Keratinocyte (primary cell): ENCODE results near the gene OR1J1. TPM values are rescaled to one million over a fixed set of nuclear protein-coding genes. Genes with fewer than 3 reads are reported as not detected.

Experiments
- DNase-seq: peaks from one replicate; pipeline ENCODE4 v3.0.0-alpha.2; 2011; ENCODE audit warnings: low read depth, missing footprints, low spot score
- FAIRE-seq: peaks from 2 replicates; lab custom pipeline; 2011; peaks lifted over from hg19 to GRCh38; lab: Jason Lieb, UNC
- H2AFZ ChIP-seq: 2 replicates; pipeline ENCODE4 v1.6.0; 2012; ENCODE audit warnings: low read length, control low read depth, inconsistent platforms; ENCODE audit not compliant: control insufficient read depth
- H3K27ac ChIP-seq: 2 replicates; pipeline ENCODE4 v1.5.1; 2011; ENCODE audit warnings: low read length; ENCODE audit not compliant: control insufficient read depth, insufficient read depth
- H3K27me3 ChIP-seq: 3 replicates; pipeline ENCODE4 v1.6.0; 2011; ENCODE audit warnings: low read length; ENCODE audit not compliant: control insufficient read depth, insufficient read depth; ENCODE audit errors: extremely low read depth
- H3K36me3 ChIP-seq, 2 experiments: 2 replicates in 1 of 2; 3 replicates in 1 of 2; pipeline ENCODE4 v1.5.1; 2011; ENCODE audit warnings: low read length in 2 of 2, mild to moderate bottlenecking in 1 of 2; ENCODE audit not compliant: control insufficient read depth in 2 of 2, insufficient read depth in 2 of 2; ENCODE audit errors: extremely low read depth in 1 of 2
- H3K4me1 ChIP-seq: 3 replicates; pipeline ENCODE4 v1.5.1; 2011; ENCODE audit warnings: low read length; ENCODE audit not compliant: control insufficient read depth, insufficient read depth; ENCODE audit errors: extremely low read depth
- H3K4me2 ChIP-seq: 3 replicates; pipeline ENCODE4 v1.6.0; 2011; ENCODE audit warnings: low read depth, low read length; ENCODE audit not compliant: control insufficient read depth, insufficient read depth; ENCODE audit errors: extremely low read depth
- H3K4me3 ChIP-seq, 3 experiments: fragments of 200-600 bp in 1 of 3; sonication (generic) in 1 of 3; 2 replicates in 2 of 3; 3 replicates in 1 of 3; pipeline ENCODE4 v1.5.1; 2011 to 2016; ENCODE audit warnings: low read length in 3 of 3, mild to moderate bottlenecking in 3 of 3, control low read depth in 2 of 3, inconsistent platforms in 1 of 3, low read depth in 1 of 3, mixed read lengths in 1 of 3, mixed run types in 1 of 3, moderate library complexity in 1 of 3; ENCODE audit not compliant: control insufficient read depth in 2 of 3, insufficient read depth in 2 of 3; ENCODE audit errors: extremely low read depth in 1 of 3
- H3K79me2 ChIP-seq: 2 replicates; pipeline ENCODE4 v1.6.0; 2012; ENCODE audit warnings: low read length; ENCODE audit not compliant: control insufficient read depth, insufficient read depth
- H3K9ac ChIP-seq: 3 replicates; pipeline ENCODE4 v1.6.0; 2011; ENCODE audit warnings: low read length; ENCODE audit not compliant: control insufficient read depth, insufficient read depth; ENCODE audit errors: extremely low read depth
- H3K9me1 ChIP-seq: 3 replicates; pipeline ENCODE4 v1.6.0; 2011; ENCODE audit warnings: low read length; ENCODE audit not compliant: control insufficient read depth, insufficient read depth; ENCODE audit errors: extremely low read depth
- H3K9me3 ChIP-seq: 2 replicates; pipeline ENCODE4 v1.5.1; 2012; ENCODE audit warnings: low read depth, low read length; ENCODE audit not compliant: control insufficient read depth
- H4K20me1 ChIP-seq: 3 replicates; pipeline ENCODE4 v1.6.0; 2011; ENCODE audit warnings: low read length; ENCODE audit not compliant: control insufficient read depth, insufficient read depth; ENCODE audit errors: extremely low read depth
- CTCF ChIP-seq, 3 experiments: IDR thresholded peaks in 1 of 3; conservative IDR thresholded peaks in 1 of 3; optimal IDR thresholded peaks in 1 of 3; 2 replicates in 2 of 3; 3 replicates in 1 of 3; pipeline versions ENCODE3 to v1.5.1; 2011; ENCODE audit warnings: low read length in 3 of 3, mild to moderate bottlenecking in 3 of 3, moderate library complexity in 2 of 3, control low read depth in 1 of 3, inconsistent platforms in 1 of 3; ENCODE audit not compliant: insufficient read depth in 2 of 3; ENCODE audit errors: extremely low read depth in 1 of 3
- EZH2 ChIP-seq: IDR thresholded peaks from one replicate; pipeline ENCODE4 v1.6.1; 2012; ENCODE audit warnings: inconsistent platforms, mild to moderate bottlenecking, low read length, moderate library complexity
- dilution Hi-C: fragments of 300-500 bp; cut with MboI; formaldehyde crosslinking; loops from one replicate; pipeline ENCODE4 v1.7.0; 2020; ENCODE audit warnings: low sequenced_read_pairs; ENCODE audit not compliant: extremely low pct_ligation_motif_present
- polyA plus RNA-seq, 5 experiments: library from polyadenylated mRNA; depleted of rRNA in 3 of 5; stranded (reverse) in 3 of 5; stranded (forward) in 1 of 5; unstranded in 1 of 5; fragments of >200 nt; gene quantifications; 1 replicate in 1 of 5; 2 replicates in 3 of 5; 3 replicates in 1 of 5; pipeline versions ENCODE4 v1.2.1 to v1.2.3, GENCODE V29; 2011 to 2012; ENCODE audit warnings: missing spikeins in 2 of 5, low read depth in 1 of 5, low replicate concordance in 1 of 5

OR1J1 gene
- polyA plus RNA-seq, 1 donor (not counting 4 experiments of a cell fraction or from before 2014, with no cell fraction given), result not detected

DNA sequence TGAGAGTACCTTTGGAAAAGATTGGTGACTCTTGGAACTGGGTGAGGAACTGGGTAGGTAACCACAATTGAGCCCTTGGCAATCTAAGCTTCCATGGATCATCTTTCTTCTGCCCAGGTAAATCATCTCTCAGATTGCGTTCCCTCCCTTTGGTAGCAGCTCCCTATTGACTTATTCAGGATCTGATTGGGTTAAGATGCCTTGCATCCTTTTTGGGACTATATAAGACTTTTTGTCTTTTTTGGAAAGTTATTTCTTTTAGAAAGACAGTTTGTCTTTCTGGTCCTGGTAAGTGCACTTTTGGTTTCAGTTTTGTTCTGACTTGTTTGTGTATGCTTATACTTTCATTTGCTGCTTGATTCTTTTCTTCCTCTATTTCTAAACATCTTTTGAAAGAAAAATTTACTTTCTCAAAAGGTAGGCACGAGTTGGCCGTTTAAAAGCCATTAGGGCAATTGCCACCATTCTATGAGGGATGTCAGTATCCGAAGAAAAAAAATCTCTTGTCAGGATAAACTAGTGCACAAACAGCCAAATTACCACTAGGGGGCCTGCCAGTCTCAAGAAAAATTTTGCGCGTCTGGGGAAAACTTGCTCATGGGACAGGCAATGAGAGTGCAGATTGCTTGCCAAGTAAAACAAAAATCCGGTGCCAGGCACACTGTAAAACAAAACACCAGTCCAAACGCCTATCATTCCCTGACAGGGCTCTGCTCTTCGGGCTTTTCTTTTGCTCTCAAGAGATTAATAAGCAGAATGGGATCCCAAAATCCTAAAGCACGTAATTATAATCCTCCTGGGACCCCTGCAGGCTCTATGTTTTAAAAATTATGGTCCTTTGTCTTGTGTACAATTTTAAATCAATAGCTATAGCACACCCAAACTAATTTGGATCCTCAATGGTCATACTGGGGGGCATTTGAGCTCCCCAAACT, 12.8 kb downstream of the OR1J1 start:
- dilution Hi-C loops, result loop anchor here (25.0 kb wide), 1 partner anchor 347 kb away; the partner anchor contains the start of gene OR1K1
- Histone ChIP-seq H3K9me3 (no peaks in the 10 kb centered on the region), H3K4me2 (peak overlapping the region; percentile 82), H3K9me1 (no peaks in the 10 kb centered on the region), H4K20me1 (no peaks in the 10 kb centered on the region), H3K4me1 (peaks cover 3% of the 10 kb centered on the region), H3K27me3 (no peaks in the 10 kb centered on the region), H3K27ac (no peak overlapping the region), H3K9ac (no peak overlapping the region), H3K79me2 (no peaks in the 10 kb centered on the region), H3K4me3 (peak overlapping the region in 2 of 3 experiments; percentile 59 to 61), H2AFZ (peak overlapping the region; percentile 58), H3K36me3 (no peaks in the 10 kb centered on the region)
- TF ChIP-seq EZH2, result no peak
- peak; percentile 69 to 78 (median 71) for TF ChIP-seq CTCF (optimal IDR thresholded peaks at IDR 0.05 in 1 of 3, IDR thresholded peaks at IDR 0.05 in 1 of 3, conservative IDR thresholded peaks at IDR 0.05 in 1 of 3; ENCODE audit: extremely low read depth in 1 of 3, insufficient read depth in 2 of 3, low read length in 3 of 3)
- DNase-seq (peak; percentile 26), FAIRE-seq (peak; percentile 84)

- Histone ChIP-seq H4K20me1 (no peaks in the 10 kb centered on the region), H3K9me3 (no peaks in the 10 kb centered on the region), H2AFZ (peak overlapping the region; percentile 58), H3K4me2 (peak overlapping the region; percentile 82), H3K36me3 (no peaks in the 10 kb centered on the region), H3K4me1 (peaks cover 3% of the 10 kb centered on the region), H3K4me3 (peak overlapping the region in 1 of 3 experiments; percentile 61), H3K27ac (no peak overlapping the region), H3K9ac (no peak overlapping the region), H3K9me1 (no peaks in the 10 kb centered on the region), H3K79me2 (no peaks in the 10 kb centered on the region), H3K27me3 (no peaks in the 10 kb centered on the region)
- dilution Hi-C loops, result loop anchor here (25.0 kb wide), 1 partner anchor 348 kb away; the partner anchor contains the start of gene OR1K1
- DNase-seq, result no peak
- TF ChIP-seq EZH2 (no peak), CTCF (optimal IDR thresholded peaks at IDR 0.05 in 1 of 3, IDR thresholded peaks at IDR 0.05 in 1 of 3, conservative IDR thresholded peaks at IDR 0.05 in 1 of 3; ENCODE audit: extremely low read depth in 1 of 3, insufficient read depth in 2 of 3, low read length in 3 of 3) (peak in 2 of 3 experiments; percentile 8 to 18)
- no peak for FAIRE-seq
Measured at GRCh38 chr9:122463828-122464632, 13.7 kb downstream of the OR1J1 start.
